Gastrocnemius medialis (tissue), 4 donors: ENCODE results near the gene GPR61. TPM values are rescaled to one million over a fixed set of nuclear protein-coding genes. Genes with fewer than 3 reads are reported as not detected.
A peak's percentile ranks its signal among the peaks of the same experiment; 100 is the strongest.

Experiments used
- ATAC-seq, 2 donors: fragments of 150-250 bp; one replicate each; pipeline ENCODE4 v1.9.1; 2016
- DNase-seq, 2 donors: peaks; one replicate each; pipeline ENCODE4 v3.0.0-alpha.2; 2019
- H3K27ac ChIP-seq, 4 donors: fragments of 200-600 bp; sonication (generic); 1 replicate in 1 of 4; 2 replicates in 3 of 4; pipeline ENCODE4 v1.5.1; 2016 to 2018; ENCODE audit warnings: mild to moderate bottlenecking in 2 of 4, moderate library complexity in 1 of 4
- H3K27me3 ChIP-seq, 3 donors: fragments of 200-600 bp; sonication (generic) in 2 of 3; 1 replicate in 1 of 3; 2 replicates in 2 of 3; pipeline versions ENCODE4 v1.5.1 to v1.6.0; 2016 to 2019; ENCODE audit warnings: mild to moderate bottlenecking in 1 of 3, moderate library complexity in 1 of 3
- H3K36me3 ChIP-seq, 2 donors: fragments of 200-600 bp; sonication (generic) in 1 of 2; one replicate each; pipeline ENCODE4 v1.5.1; 2017 to 2018
- H3K4me1 ChIP-seq, 2 donors: fragments of 200-600 bp; sonication (generic) in 1 of 2; one replicate each; pipeline ENCODE4 v1.5.1; 2016 to 2017; ENCODE audit warnings: mild to moderate bottlenecking in 2 of 2
- H3K4me3 ChIP-seq, 4 donors: fragments of 200-600 bp; sonication (generic) in 3 of 4; 1 replicate in 1 of 4; 2 replicates in 3 of 4; pipeline ENCODE4 v1.5.1; 2016 to 2019; ENCODE audit warnings: mild to moderate bottlenecking in 2 of 4
- H3K9me3 ChIP-seq, 3 donors: fragments of 200-600 bp; sonication (generic) in 2 of 3; 1 replicate in 1 of 3; 2 replicates in 2 of 3; pipeline ENCODE4 v1.5.1; 2016 to 2019
- POLR2A ChIP-seq, 2 donors: fragments of 450-650 bp; IDR thresholded peaks; one replicate each; pipeline ENCODE4 v1.6.1; 2017; ENCODE audit warnings: antibody characterized with exemption in 2 of 2, mild to moderate bottlenecking in 2 of 2, moderate library complexity in 2 of 2
- in situ Hi-C, 4 donors: fragments of 200-750 bp; cut with MboI; loops; one replicate each; pipeline versions ENCODE4 v1.15.0 to v1.8.0; 2017; ENCODE audit warnings: low sequenced_read_pairs in 4 of 4
- intact Hi-C: fragments of 100-400 bp; cut with DNase I; formaldehyde crosslinking; loops from one replicate; pipeline ENCODE4 v1.15.1; 2023; ENCODE audit warnings: low total_unique reads
- total RNA-seq, 4 donors: library from RNA; depleted of rRNA; stranded (reverse); fragments of >200 nt; gene quantifications; one replicate each; pipeline versions ENCODE4 v1.1.0 to v1.2.3, GENCODE V29; 2016
- TF ChIP-seq, protein P1 (sequence below), 5 experiments: fragments of 450-650 bp in 3 of 5; fragments of 200-600 bp in 2 of 5; sonication (generic) in 2 of 5; IDR thresholded peaks in 4 of 5; conservative IDR thresholded peaks in 1 of 5; 1 replicate in 4 of 5; 2 replicates in 1 of 5; pipeline ENCODE4 v1.5.1; 2016 to 2019; ENCODE audit warnings: antibody characterized with exemption in 5 of 5, mild to moderate bottlenecking in 3 of 5, moderate library complexity in 3 of 5

Gene GPR61
- total RNA-seq, 4 donors from 2014 or later, result not detected

DNA sequence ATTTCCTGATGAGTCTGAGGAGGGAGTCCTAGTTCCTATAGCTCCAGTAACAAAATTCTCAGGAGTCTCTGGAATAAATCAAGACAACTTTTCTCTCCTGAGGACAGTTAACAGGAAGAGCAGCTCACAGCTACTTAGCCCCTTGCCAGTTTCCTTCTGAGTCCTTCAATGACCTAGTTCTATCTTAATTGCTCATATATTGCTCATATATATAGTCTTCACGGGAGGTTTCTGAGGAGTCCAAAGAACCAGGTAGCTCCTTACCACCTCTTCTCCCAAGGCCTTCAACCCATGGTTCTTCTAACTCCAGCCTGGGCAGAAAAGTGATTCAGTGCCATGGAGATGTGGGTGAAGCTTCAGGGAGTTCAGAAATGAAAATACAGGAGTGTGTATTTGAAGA is 34.7 kb upstream of the GPR61 start:
- no peak for ATAC-seq
- intact Hi-C loops (no loop called here), in situ Hi-C loops (no loop called here)
- H3K27ac ChIP-seq, result no peak overlapping the region
- TF ChIP-seq, protein P1, sequence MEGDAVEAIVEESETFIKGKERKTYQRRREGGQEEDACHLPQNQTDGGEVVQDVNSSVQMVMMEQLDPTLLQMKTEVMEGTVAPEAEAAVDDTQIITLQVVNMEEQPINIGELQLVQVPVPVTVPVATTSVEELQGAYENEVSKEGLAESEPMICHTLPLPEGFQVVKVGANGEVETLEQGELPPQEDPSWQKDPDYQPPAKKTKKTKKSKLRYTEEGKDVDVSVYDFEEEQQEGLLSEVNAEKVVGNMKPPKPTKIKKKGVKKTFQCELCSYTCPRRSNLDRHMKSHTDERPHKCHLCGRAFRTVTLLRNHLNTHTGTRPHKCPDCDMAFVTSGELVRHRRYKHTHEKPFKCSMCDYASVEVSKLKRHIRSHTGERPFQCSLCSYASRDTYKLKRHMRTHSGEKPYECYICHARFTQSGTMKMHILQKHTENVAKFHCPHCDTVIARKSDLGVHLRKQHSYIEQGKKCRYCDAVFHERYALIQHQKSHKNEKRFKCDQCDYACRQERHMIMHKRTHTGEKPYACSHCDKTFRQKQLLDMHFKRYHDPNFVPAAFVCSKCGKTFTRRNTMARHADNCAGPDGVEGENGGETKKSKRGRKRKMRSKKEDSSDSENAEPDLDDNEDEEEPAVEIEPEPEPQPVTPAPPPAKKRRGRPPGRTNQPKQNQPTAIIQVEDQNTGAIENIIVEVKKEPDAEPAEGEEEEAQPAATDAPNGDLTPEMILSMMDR (IDR thresholded peaks at IDR 0.05 in 4 of 5, conservative IDR thresholded peaks at IDR 0.05 in 1 of 5), result no peak
- TF ChIP-seq POLR2A (IDR thresholded peaks at IDR 0.05), result no peak
- no peaks in the 10 kb centered on the region for H3K27me3 ChIP-seq
- H3K4me3 ChIP-seq, result no peak overlapping the region
- no peak for DNase-seq
- H3K4me1 ChIP-seq, result peaks cover 4 to 36% of the 10 kb centered on the region in 2 donors
- H3K36me3 ChIP-seq, result peaks cover 0 to 4% of the 10 kb centered on the region in 2 donors
- no peaks in the 10 kb centered on the region for H3K9me3 ChIP-seq

DNA sequence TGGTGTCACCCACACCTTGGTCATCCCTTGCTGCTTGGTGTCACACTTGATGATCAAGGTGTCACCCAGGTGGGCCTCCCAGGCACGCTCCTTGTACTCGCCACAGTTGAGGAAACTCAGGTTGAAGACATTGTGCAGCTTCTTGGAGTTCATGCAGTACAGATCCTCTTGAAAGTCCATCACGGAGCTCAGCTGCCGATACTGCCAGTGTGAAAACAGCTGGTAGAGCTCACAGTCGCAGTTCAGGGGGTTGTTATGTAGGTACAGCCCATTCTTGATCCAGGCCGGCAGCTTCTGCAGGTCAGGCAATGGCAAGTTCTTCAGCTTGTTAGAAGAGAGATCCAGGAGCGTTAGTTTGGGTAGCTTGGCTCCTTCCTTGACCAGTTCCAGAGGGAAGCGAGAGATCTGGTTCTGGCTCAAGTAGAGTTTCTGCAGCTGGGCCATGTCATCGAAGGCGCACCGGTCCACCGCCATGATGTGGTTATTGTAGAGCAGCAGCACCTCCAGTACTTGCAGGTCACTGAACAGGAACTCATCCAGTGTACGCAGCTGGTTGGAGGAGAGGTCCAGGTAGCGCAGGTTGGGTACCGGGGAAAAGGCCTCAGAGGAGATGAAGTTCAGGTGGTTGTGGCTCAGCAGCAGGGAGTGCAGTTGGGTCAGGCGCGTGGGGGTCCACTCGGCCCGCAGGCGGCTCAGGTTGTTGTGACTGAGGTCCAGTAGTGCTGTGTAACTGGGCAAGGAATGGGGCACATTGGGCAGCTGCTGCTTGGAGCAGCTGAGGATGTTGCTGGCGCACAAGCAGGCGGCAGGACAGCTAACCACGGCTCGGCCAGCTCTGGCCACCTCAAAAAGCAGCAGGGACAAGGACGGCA is 31.4 kb upstream of the GPR61 start:
- in situ Hi-C loops (no loop called here), intact Hi-C loops (loop anchor here (2.0 kb wide), 1 partner anchor 23 kb away; no protein-coding TSS in a partner anchor)
- Histone ChIP-seq H3K27ac (peak overlapping the region; percentile 86 to 89 (median 87)), H3K27me3 (no peaks in the 10 kb centered on the region), H3K4me1 (peaks cover 11 to 39% of the 10 kb centered on the region in 2 donors), H3K4me3 (peak overlapping the region in 3 of 4 donors; percentile 69 to 88 (median 70)), H3K9me3 (no peaks in the 10 kb centered on the region), H3K36me3 (no peaks in the 10 kb centered on the region)
- peak; percentile 18 to 28 for ATAC-seq
- DNase-seq, result no peak
- TF ChIP-seq, protein P1 (IDR thresholded peaks at IDR 0.05 in 4 of 5, conservative IDR thresholded peaks at IDR 0.05 in 1 of 5), result no peak
- no peak for TF ChIP-seq POLR2A (IDR thresholded peaks at IDR 0.05)

DNA sequence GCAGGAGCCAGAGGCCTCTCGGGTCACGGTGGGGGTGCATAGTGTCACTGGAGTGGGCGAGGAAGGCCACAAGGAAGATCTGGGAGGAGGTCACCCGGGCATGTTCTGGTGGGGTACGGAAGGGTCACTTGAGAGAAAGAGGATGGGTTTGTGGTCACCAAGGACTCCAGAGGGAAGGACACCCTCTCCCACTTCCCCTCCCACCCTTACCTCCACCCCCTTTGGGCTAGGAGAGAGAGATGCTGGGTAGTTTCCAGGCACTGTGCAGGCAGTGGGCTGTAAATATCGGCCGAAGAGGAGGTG is 30.8 kb upstream of the GPR61 start:
- no peak for TF ChIP-seq POLR2A (IDR thresholded peaks at IDR 0.05)
- TF ChIP-seq, protein P1 (IDR thresholded peaks at IDR 0.05 in 4 of 5, conservative IDR thresholded peaks at IDR 0.05 in 1 of 5), result no peak
- peak; percentile 10 to 22 for ATAC-seq
- in situ Hi-C loops, result no loop called here

DNA sequence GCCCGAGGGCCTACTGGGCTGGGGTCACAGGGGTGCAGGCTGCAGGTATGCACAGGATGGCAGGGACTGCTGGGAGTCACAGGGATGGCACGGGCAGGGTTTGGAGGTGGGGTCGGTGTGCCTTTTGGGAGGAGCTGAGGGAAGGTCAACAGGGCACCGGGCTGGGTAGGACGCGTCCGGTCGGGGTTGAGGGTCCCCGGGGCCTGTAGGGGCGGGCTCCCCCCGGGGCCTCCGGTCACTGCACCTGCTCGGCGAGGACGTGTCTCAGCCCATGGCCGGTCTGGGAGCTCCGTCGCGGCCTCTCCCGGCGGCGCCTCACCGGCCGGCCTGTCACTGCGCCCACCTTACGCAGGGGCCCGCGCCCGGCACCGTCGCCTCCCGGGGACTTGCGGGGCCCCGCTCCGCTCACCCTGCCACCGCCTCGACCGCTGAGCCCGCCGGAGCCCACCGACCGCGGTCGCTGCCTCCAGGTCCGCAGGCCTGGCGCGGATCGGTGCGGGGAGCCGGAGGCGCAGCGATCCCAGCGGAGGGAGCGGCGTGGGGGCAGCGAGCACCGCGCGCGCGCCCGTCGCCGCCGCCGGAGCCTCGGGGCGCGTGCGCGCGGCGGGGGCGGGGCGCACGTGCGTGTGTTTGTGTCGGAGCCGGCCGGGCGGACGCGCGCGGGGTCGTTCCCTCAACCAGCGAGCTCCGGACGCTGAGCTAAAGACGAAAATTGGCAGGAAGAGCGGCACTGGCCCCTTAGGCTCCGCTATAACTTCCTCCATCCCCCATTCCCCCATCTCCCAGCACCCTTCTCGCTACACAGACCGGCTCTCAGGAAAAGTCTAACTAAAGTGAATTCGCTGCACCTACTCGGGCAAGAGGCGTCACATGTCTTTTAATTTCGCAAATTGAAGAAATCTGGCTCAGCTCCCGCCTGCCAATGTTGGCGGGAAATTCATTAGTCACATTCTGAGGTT is 30.2 kb upstream of the GPR61 start, which contains the start of gene AMIGO1:
TSS of gene AMIGO1 (minus strand) at position 552 of the 959 bp plus-strand sequence. CDS start 815 bp downstream, outside the sequence.
- no peaks in the 10 kb centered on the region for H3K9me3 ChIP-seq
- H3K27me3 ChIP-seq, result no peaks in the 10 kb centered on the region
- H3K4me3 ChIP-seq, result peak within 1 kb of the TSS; percentile 56 to 88 (median 70)
- H3K36me3 ChIP-seq, result no peaks in the 10 kb centered on the region
- peak within 1 kb of the TSS; percentile 86 to 89 (median 87) for H3K27ac ChIP-seq
- peak in 1 of 2 donors; percentile 54 for DNase-seq
- intact Hi-C loops (loop anchor here (2.0 kb wide), 1 partner anchor 25 kb away; no protein-coding TSS in a partner anchor), in situ Hi-C loops (no loop called here)
- ATAC-seq, result peak; percentile 80 to 83
- peaks cover 11 to 39% of the 10 kb centered on the region in 2 donors for H3K4me1 ChIP-seq
- TF ChIP-seq POLR2A (IDR thresholded peaks at IDR 0.05), result peak; percentile 10 to 36
- TF ChIP-seq, protein P1 (IDR thresholded peaks at IDR 0.05 in 4 of 5, conservative IDR thresholded peaks at IDR 0.05 in 1 of 5), result no peak

More for the DNA sequence above, 30.8 kb upstream of the GPR61 start:
- H3K4me1 ChIP-seq, result peaks cover 11 to 39% of the 10 kb centered on the region in 2 donors
- intact Hi-C loops, result loop anchor here (2.0 kb wide), 1 partner anchor 24 kb away; no protein-coding TSS in a partner anchor
- H3K27ac ChIP-seq, result peak overlapping the region; percentile 86 to 89 (median 87)
- no peak for DNase-seq
- no peaks in the 10 kb centered on the region for H3K9me3 ChIP-seq
- no peaks in the 10 kb centered on the region for H3K27me3 ChIP-seq
- H3K36me3 ChIP-seq, result no peaks in the 10 kb centered on the region
- peak overlapping the region; percentile 56 to 88 (median 70) for H3K4me3 ChIP-seq
